GM21515 (cell line): ENCODE measurements around the gene OR4C46.
"Not testable (repeated sequence)": the region's sequence is repeated elsewhere in the genome, so short reads cannot be mapped to it uniquely, and the experiment has no call there.

Source experiments
- ATAC-seq: cut with Tn5 transposase; IDR thresholded peaks from one replicate; pipeline ENCODE4 v1.9.1; 2021; ENCODE audit not compliant: unreplicated experiment

The OR4C46 gene

GRCh38 chr11:54603898-54604297 lies at the start of gene OR4C46:
Gene OR4C46 (minus strand): TSS chr11:54603998. CDS start chr11:54603998, 0 bp downstream.
- ATAC-seq: no peak

- ATAC-seq: not testable (repeated sequence)
Observed at GRCh38 chr11:54645606-54646005, 41.8 kb upstream of the OR4C46 start.

- not testable (repeated sequence) for ATAC-seq
Observed at GRCh38 chr11:54561439-54561838, 42.4 kb downstream of the OR4C46 start.

- ATAC-seq: no peak
Observed at GRCh38 chr11:54558919-54559318, 44.9 kb downstream of the OR4C46 start.

- ATAC-seq: no peak
Observed at GRCh38 chr11:54558407-54558806, 45.4 kb downstream of the OR4C46 start.
